Omental fat pad (tissue), 4 donors: ENCODE results near the gene MAP3K4. TPM values are rescaled to one million over a fixed set of nuclear protein-coding genes. Genes with fewer than 3 reads are reported as not detected.

Experiments used
- ATAC-seq: fragments of 150-250 bp; one replicate; pipeline ENCODE4 v1.9.1; 2016; ENCODE audit warnings: mild to moderate bottlenecking, moderate library complexity; ENCODE audit not compliant: low FRiP score
- DNase-seq: peaks from one replicate; pipeline ENCODE4 v3.0.0-alpha.2; 2019; ENCODE audit warnings: low spot score
- CTCF ChIP-seq, 3 donors: fragments of 450-650 bp; IDR thresholded peaks; one replicate each; pipeline ENCODE4 v1.5.1; 2016 to 2017; ENCODE audit warnings: antibody characterized with exemption in 3 of 3, mild to moderate bottlenecking in 3 of 3, moderate library complexity in 2 of 3
- total RNA-seq, 4 donors: library from RNA; depleted of rRNA; stranded (reverse); fragments of >200 nt; gene quantifications; one replicate each; pipeline ENCODE4 v1.1.0, GENCODE V29; 2016

Gene MAP3K4
- total RNA-seq, 4 donors from 2014 or later: 18.9 to 33.6 (median 25.0) TPM

- DNase-seq: no peak
- no peak for ATAC-seq
- no peak for TF ChIP-seq CTCF (IDR thresholded peaks at IDR 0.05)
Measured at GRCh38 chr6:161142957-161143296, 151.4 kb downstream of the MAP3K4 start.

GRCh38 chr6:161143663-161144430, 152.3 kb downstream of the MAP3K4 start:
- ATAC-seq (no peak), DNase-seq (no peak)
- TF ChIP-seq CTCF (IDR thresholded peaks at IDR 0.05): no peak

GRCh38 chr6:161150136-161150535, 158.6 kb downstream of the MAP3K4 start:
- TF ChIP-seq CTCF (IDR thresholded peaks at IDR 0.05): no peak
- no peak for DNase-seq
- no peak for ATAC-seq

GRCh38 chr6:161150566-161150965, 159.0 kb downstream of the MAP3K4 start:
- DNase-seq: no peak
- no peak for TF ChIP-seq CTCF (IDR thresholded peaks at IDR 0.05)
- no peak for ATAC-seq

GRCh38 chr6:161151059-161151645, 159.6 kb downstream of the MAP3K4 start:
- no peak for DNase-seq
- TF ChIP-seq CTCF (IDR thresholded peaks at IDR 0.05): no peak
- no peak for ATAC-seq

- no peak for TF ChIP-seq CTCF (IDR thresholded peaks at IDR 0.05)
- DNase-seq (no peak), ATAC-seq (no peak)
Measured at GRCh38 chr6:161151660-161152526, 160.3 kb downstream of the MAP3K4 start.
